SIG-M5 treated with dmso at 0.1 percent for 504 hours (cell line): ENCODE data around the gene TRIM47.
A peak's percentile ranks its signal among the peaks of the same experiment; 100 is the strongest.

Experiments used
- DNase-seq: peaks from one replicate; lab custom pipeline; 2025; ENCODE audit not compliant: unreplicated experiment; lab: John Stamatoyannopoulos, UW

TRIM47 gene, protein sequence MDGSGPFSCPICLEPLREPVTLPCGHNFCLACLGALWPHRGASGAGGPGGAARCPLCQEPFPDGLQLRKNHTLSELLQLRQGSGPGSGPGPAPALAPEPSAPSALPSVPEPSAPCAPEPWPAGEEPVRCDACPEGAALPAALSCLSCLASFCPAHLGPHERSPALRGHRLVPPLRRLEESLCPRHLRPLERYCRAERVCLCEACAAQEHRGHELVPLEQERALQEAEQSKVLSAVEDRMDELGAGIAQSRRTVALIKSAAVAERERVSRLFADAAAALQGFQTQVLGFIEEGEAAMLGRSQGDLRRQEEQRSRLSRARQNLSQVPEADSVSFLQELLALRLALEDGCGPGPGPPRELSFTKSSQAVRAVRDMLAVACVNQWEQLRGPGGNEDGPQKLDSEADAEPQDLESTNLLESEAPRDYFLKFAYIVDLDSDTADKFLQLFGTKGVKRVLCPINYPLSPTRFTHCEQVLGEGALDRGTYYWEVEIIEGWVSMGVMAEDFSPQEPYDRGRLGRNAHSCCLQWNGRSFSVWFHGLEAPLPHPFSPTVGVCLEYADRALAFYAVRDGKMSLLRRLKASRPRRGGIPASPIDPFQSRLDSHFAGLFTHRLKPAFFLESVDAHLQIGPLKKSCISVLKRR

GRCh38 chr17:75878174-75878998 is at the start of gene TRIM47:
Gene TRIM47, minus strand, starts transcription at chr17:75878581. Its CDS starts 33 bp downstream, at chr17:75878548.
- DNase-seq, result no peak

DNA sequence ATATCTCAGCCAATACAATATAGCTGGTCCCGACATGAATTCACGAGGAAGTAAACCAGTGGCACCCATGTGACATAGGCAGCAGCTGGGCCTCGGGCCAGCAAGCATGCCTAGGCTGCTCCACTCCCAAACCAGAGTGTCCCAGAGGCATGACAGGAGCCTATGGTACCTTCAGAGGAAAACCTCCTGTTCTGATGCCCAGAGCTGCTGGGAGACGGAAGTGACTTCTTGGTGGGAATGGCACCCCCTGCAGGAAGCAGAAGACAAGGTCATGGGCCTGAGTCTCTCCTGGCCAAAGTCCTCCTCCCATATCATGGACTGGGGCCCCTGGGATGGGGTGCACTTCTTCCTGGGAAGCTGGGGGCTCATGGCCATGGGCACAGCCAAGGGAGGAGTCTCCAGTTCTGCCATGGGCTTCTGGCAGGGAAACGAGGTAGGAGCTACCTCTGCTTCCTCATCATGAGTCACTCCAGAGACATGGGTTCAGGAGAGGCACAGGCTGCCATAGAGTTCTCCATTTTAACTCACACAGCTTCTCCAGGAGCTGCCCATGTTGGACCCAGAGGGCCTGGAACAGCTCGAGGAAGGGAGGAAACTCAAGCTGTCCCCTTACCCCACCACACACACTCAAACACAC is 49.0 kb upstream of the TRIM47 start:
- peak; percentile 33 for DNase-seq

DNA sequence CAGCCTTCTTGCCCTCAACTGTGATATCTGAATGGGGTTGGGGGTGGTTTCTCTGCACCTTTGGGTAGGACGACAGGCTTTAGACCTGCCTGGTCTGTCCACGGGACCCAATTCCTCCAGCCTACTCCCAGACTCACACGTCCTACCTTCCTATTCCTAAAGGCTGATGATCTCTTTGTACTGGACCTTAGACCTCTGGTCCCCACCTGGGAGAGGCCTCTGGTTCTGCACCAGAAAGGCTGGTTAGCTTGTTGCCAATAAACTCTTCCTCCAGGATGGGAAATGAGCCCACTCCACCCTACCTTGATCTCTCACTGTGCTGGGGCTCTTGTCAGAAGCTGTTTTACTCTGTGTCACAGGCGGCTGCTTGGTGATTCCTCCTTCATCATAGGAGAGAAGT is 48.1 kb upstream of the TRIM47 start:
- DNase-seq, result no peak

DNA sequence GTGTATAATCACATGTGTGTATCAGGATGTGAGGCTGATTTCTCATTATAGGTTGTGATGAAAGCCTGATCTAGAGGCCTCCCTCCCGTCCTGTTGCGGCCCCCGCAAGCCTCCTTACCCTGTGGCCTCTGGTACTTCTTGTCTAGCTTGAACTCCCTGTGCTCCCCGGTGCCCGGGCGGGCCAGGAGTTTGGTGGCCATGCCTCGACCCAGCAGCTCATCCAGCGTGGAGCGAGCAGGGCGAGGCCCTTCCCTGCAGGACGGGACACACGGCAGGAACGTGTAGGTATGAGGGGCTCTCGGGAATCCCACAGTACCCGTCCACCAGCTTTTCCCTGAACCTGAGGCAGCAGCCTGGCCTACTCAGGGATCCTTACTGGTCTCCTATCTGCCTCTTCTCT is 47.5 kb upstream of the TRIM47 start:
- no peak for DNase-seq

- no peak for DNase-seq
Measured at GRCh38 chr17:75925103-75925502, 46.7 kb upstream of the TRIM47 start.

DNA sequence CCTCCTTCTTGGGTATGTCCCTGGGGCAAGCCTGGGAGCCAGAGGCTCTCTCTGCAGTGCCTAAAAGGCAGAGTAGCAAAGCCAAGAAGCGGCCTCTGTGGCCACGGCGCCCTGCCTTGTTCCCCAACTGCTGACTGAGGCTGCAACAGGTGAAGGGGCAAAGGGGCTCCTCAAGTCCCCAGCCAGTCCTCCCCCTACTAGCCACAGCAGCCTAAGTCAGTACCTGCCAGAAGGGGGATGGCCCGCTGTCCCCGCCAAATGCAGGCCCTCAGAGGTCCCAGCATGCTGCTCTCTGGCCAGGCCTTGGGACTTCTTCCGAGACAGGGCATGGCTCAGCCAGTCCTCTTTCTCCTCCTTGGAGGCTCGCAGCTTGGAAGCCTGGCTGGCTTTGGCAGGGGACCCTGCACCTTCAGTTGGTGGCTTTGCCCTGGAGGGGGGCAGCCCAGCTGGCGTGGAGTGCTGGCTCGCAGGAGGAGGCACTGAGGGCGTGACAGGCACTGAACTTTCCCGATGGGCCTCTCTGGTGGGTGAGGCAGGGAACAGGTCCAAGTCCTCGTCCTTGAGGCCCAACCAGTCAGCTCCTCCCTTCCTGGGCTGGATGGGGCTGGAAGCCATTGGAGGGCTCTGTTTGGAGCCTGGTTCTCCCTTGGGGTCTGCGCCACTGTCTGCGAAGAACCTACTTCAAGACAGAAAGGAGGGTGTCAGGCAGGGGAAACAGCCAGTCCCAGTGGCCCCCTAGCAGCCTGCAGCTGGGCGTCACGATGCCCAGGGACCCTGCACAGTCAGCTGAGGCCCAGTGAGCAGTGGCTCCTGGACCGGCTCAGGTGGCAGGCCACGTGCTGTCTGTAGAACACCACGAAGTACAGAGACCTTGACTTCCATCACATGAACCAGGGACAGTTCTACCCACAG is 44.8 kb upstream of the TRIM47 start:
- DNase-seq, result no peak

DNA sequence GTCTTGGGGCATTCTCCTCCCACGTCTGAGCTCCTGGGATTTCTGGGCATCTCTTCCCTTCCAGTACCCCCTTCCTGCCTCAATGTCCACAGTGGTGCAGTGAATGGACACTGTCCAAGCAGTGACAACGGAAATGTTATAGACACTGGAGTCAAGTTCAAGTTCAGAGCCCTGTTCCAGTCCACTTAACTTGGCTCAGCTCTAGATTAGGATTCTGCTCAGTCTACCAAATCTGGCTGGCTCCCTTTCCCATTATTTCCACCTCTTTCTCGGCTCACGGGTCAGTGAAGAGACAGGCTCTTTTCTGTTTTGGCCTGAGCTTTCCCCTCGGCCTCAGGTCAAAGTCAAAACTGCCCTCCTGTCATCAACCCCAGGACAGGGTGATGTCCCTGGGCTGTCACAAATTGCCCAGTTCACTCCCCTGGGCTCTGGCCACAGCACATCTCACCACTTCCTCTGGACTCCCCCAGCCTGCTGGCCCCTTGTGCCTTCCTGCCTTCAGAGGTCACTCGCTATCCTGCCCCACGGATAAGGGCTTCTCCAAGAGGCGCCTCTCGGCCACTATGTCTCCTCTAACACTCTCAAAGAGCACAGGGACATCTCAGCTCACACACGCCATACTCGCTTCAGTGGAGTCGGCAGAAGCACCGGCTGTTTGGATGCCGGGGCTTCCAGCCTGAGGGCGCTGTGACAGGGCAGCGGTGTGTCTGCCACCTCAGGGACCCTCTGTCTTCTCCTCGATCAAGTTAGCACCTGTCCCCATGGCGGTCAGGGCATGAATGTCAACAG is 44.0 kb upstream of the TRIM47 start:
- DNase-seq, result no peak

DNA sequence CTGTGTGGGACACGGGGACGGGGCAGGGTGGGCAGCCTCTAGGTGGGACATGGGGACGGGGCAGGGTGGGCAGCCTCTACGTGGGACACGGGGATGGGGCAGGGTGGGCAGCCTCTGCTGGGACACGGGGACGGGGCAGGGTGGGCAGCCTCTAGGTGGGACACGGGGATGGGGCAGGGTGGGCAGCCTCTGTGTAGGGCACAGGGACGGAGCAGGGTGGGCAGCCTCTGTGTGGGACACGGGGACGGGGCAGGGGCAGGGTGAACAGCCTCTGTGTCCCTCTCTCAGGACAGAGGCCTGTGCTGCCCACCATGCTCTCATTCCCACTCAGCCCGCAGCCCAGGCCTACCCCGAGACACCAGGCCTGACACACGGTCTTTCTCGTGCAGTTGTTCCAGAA is 43.2 kb upstream of the TRIM47 start:
- DNase-seq, result no peak

GRCh38 chr17:75920045-75920560 is 41.7 kb upstream of the TRIM47 start:
- DNase-seq, result no peak

GRCh38 chr17:75919611-75920010 is 41.2 kb upstream of the TRIM47 start:
- DNase-seq, result no peak

DNA sequence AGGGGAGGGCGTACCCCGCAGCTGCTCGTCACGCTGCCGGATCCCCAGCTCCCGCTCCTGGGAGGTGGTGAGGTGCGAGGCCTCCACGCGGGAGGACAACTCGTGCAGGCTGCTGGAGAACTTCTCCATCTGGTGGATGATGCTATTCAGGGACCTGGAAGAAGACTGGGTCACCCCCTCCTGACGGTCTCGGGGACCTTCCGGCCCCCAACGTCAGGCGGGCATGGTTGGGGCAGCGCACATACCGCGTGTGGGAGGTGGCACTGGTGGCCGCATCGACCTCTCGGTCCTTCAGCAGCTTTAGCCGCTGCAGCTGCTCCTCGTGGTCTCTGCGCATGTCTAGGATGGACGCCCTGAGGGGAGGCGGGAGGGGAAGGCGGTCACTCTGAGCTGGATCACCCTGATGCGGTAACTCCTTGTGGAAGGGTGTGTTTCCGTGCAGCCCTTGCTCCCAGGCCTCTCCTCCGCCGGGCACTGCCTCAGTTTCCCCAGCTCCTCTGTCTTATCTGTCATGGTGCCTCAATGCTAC is 39.6 kb upstream of the TRIM47 start:
- DNase-seq, result no peak

DNA sequence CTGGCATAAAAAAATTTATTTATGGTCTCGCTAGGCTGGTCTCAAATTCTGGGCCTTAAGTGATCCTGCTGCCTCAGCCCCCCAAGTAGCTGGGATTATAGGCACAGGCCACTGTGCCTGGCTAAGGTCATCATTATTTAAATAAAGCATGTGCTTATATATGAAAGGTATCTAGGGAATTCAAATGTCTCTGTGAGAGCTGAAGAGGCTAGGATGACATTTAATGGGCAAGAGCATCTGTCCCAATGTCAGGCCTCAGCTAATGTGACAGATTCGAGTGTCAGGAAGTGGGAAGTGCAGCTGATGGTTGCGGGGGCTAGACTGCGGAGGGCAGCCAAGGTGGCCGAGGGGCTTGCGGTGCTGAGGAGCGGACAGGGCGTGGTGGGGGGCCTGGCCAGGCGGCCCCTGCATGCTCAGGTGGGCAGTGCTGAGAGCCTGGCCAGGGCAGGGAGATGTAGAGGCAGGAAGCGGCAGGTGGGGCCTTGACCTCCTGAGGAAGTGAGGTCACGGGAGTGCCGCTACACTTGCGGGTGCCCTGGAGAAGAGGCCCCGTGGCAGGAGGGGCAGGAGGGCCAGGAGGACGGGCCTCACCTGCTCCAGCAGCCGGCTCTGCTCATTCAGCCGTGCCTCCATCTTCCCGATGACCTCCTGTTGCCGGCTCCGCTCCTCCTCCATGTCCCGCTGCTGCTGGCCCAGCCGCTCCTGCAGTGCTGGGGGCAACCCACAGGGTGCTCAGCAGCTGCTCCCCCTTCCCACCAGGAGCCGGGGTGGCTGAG is 38.9 kb upstream of the TRIM47 start:
- no peak for DNase-seq

- DNase-seq, result no peak
Measured at GRCh38 chr17:75915268-75915667, 36.9 kb upstream of the TRIM47 start.

- DNase-seq, result no peak
Measured at GRCh38 chr17:75914643-75915267, 36.4 kb upstream of the TRIM47 start.

DNA sequence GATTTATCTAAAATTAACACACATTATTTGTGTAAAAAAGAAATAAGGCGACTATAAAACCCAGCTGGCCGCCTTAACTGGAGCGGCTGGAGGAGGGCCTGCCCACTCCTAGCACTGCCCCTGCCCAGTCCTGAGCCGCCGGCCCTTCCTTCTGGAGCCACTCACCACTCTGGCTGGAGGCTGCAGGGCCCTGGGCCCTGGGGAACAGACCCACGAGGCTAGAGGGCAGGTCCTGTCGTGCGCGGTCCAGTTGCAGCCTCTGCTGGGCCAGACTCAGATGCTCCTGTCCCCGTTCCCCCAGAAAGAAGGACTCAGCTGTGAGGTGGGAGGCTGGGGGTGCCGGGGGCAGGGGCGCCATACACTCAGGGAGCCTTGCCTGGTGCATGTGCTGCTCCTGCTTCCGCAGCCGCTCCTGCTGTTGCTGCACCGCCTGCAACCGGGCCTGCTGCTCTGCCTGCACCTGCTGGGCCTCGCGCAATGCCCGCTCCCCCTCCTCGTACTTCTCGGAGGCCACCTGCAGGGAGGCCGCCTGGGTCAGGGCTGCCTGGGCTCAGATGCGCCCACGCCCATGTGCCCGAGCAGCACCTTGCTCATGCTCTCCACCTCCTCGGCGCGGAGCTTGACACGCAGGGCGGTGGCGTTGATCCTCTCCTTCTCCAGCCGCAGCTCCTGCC is 35.3 kb upstream of the TRIM47 start:
- no peak for DNase-seq

- DNase-seq, result no peak
Measured at GRCh38 chr17:75910699-75911098, 32.3 kb upstream of the TRIM47 start.

- DNase-seq, result no peak
Measured at GRCh38 chr17:75909812-75910274, 31.5 kb upstream of the TRIM47 start.
